Measurements from ENCODE around the gene MRPS27. TPM values are rescaled to one million over a fixed set of nuclear protein-coding genes. Genes with fewer than 3 reads are reported as not detected.

MRPS27 gene
- total and polyA plus RNA-seq, 9 of the 15 experiments (the other 6 are each of a cell fraction or from before 2014, with no cell fraction given) = 73.6 to 144 (median 106) TPM

- H3K4me2 ChIP-seq (ENCODE audit: insufficient read depth, low read length) = no peak overlapping the region
- intact Hi-C loops (cut with micrococcal nuclease) (no loop called here), in situ Hi-C loops (cut with MboI) (no loop called here)
- no peak overlapping the region for H3K4me3 ChIP-seq
- H4K20me1 ChIP-seq (replicated peaks; ENCODE audit: control insufficient read depth, insufficient read depth, low read length) = no peaks in the 10 kb centered on the region
- FAIRE-seq (no peak), DNase-seq (ENCODE audit: extremely low read depth in 1 of 4, low spot score in 3 of 4) (no peak), ATAC-seq (no peak)
- H3K27ac ChIP-seq (ENCODE audit: extremely low read depth, low read depth, low read length) = no peak overlapping the region
- no peaks in the 10 kb centered on the region; a peak in 1 of 5 replicates for H3K4me1 ChIP-seq (replicated peaks in 1 of 2; ENCODE audit: control insufficient read depth in 2 of 2, insufficient read depth in 2 of 2, low read length in 2 of 2)
- 70% methylated on average over 2 of the region's 2 CpGs for WGBS (ENCODE audit: insufficient coverage, low coverage, missing lambda C conversion rate)
- no peaks in the 10 kb centered on the region for H3K9me1 ChIP-seq (ENCODE audit: control insufficient read depth, insufficient read depth, low read length)
- no peak overlapping the region for H2AFZ ChIP-seq (ENCODE audit: low read depth, low read length)
- ChIA-PET CTCF (ENCODE audit: low intra/inter-chr PET ratio) (no interaction called here), POLR2A (no interaction called here)
- H3K79me2 ChIP-seq (ENCODE audit: control insufficient read depth, insufficient read depth, low read length) = no peaks in the 10 kb centered on the region
- BruUV-seq (replicated peaks) = no TSS peak
- no peak overlapping the region for H3K9ac ChIP-seq (ENCODE audit: insufficient read depth in 1 of 2, low read depth in 2 of 2, low read length in 2 of 2)
- H3K27me3 ChIP-seq (ENCODE audit: control insufficient read depth in 2 of 2, insufficient read depth in 2 of 2, low read length in 2 of 2) = no peaks in the 10 kb centered on the region
- H3K36me3 ChIP-seq (ENCODE audit: control insufficient read depth, insufficient read depth, low read length) = peaks cover 14% of the 10 kb centered on the region; the same call in 2 of the 3 replicates
- no peaks in the 10 kb centered on the region for H3K9me3 ChIP-seq (replicated peaks; ENCODE audit: control insufficient read depth, insufficient read depth, low read depth, low read length)
- TF ChIP-seq NR2F6 (CRISPR knock-in tag; IDR thresholded peaks at IDR 0.05) (no peak), ZNF518B (CRISPR knock-in tag; IDR thresholded peaks at IDR 0.05) (no peak), HDAC8 (tag; IDR thresholded peaks at IDR 0.05) (no peak), POLR2G (IDR thresholded peaks at IDR 0.05; ENCODE audit: low read depth, low read length) (no peak), ZNF133 (CRISPR knock-in tag; IDR thresholded peaks at IDR 0.05) (no peak), CBX3 (IDR thresholded peaks at IDR 0.05; ENCODE audit: borderline replicate concordance in 1 of 2, low read length in 2 of 2) (no peak), TCF7 (IDR thresholded peaks at IDR 0.05; ENCODE audit: borderline replicate concordance) (no peak), ZMIZ1 (IDR thresholded peaks at IDR 0.05; ENCODE audit: low read depth in 2 of 2, low read length in 2 of 2) (no peak), RBM34 (IDR thresholded peaks at IDR 0.05; ENCODE audit: borderline replicate concordance, insufficient read depth, low read length) (no peak), SNRNP70 (optimal IDR thresholded peaks at IDR 0.05; ENCODE audit: low read depth, low read length) (no peak), RAD21 (CRISPR knock-in tag; conservative IDR thresholded peaks at IDR 0.05 in 1 of 2, IDR thresholded peaks at IDR 0.05 in 1 of 2) (no peak), POLR3G (IDR thresholded peaks at IDR 0.05; ENCODE audit: extremely low read depth, insufficient read length, insufficient replicate concordance) (no peak), ZNF589 (CRISPR knock-in tag; IDR thresholded peaks at IDR 0.05; ENCODE audit: low read depth) (no peak), TRIM28 (IDR thresholded peaks at IDR 0.05) (no peak), KAT2B (IDR thresholded peaks at IDR 0.05; ENCODE audit: low read depth, low read length) (no peak)
Measured at GRCh38 chr5:72212171-72212570, 107.9 kb downstream of the MRPS27 start.
